22Rv1 (cell line): ENCODE measurements around the gene ALDOC.

Experiments
- H3K27ac ChIP-seq: fragments of 450-650 bp; 2 replicates; pipeline ENCODE4 v1.5.1; 2017
- CTCF ChIP-seq: fragments of 450-650 bp; IDR thresholded peaks from 2 replicates; pipeline ENCODE4 v1.5.1; 2017; ENCODE audit warnings: mild to moderate bottlenecking
- ZFX ChIP-seq: fragments of 450-650 bp; IDR thresholded peaks from 2 replicates; pipeline ENCODE4 v1.6.1; 2017; ENCODE audit warnings: antibody characterized with exemption, borderline replicate concordance

The ALDOC gene

GRCh38 chr17:28536532-28537218, 40.0 kb downstream of the ALDOC start:
- peak overlapping the region; percentile 38; the same call in 1 of the 2 replicates for H3K27ac ChIP-seq
- no peak for TF ChIP-seq CTCF
- no peak for TF ChIP-seq ZFX

- peak overlapping the region; percentile 38; the same call in 1 of the 2 replicates for H3K27ac ChIP-seq
- TF ChIP-seq CTCF (no peak), ZFX (no peak)
These were observed 41.8 kb downstream of the ALDOC start for GRCh38 chr17:28534740-28535375.

- no peak overlapping the region for H3K27ac ChIP-seq
- TF ChIP-seq ZFX (no peak), CTCF (no peak)
These were observed 43.4 kb downstream of the ALDOC start for GRCh38 chr17:28533091-28533807.

- no peak overlapping the region for H3K27ac ChIP-seq
These were observed 44.4 kb downstream of the ALDOC start for GRCh38 chr17:28532050-28532960.

GRCh38 chr17:28530926-28531325, 45.8 kb downstream of the ALDOC start:
- H3K27ac ChIP-seq = no peak overlapping the region
- TF ChIP-seq CTCF (no peak), ZFX (no peak)

More at GRCh38 chr17:28532050-28532960, 44.4 kb downstream of the ALDOC start:
- no peak for TF ChIP-seq ZFX

GRCh38 chr17:28530250-28530649, 46.4 kb downstream of the ALDOC start:
- TF ChIP-seq ZFX (no peak), CTCF (no peak)
- no peak overlapping the region for H3K27ac ChIP-seq

- TF ChIP-seq ZFX (no peak), CTCF (no peak)
- H3K27ac ChIP-seq = no peak overlapping the region
These were observed 47.7 kb downstream of the ALDOC start for GRCh38 chr17:28529013-28529400.
